ENCODE measurements around the gene PABPC4L. TPM values are rescaled to one million over a fixed set of nuclear protein-coding genes. Genes with fewer than 3 reads are reported as not detected.
"Not testable (repeated sequence)": the region's sequence is repeated elsewhere in the genome, so short reads cannot be mapped to it uniquely, and the experiment has no call there.

The PABPC4L gene
- 10 to 100 TPM in 2 of 10 donors, 1 to 10 TPM in 8; 7.0 to 14.1 (median 8.5) TPM for polyA plus RNA-seq (ENCODE audit: insufficient read length in 10 of 10)
- long read RNA-seq, donor 1, full-length matches to known transcripts = 1 of 1 reads
- long read RNA-seq, donor 1, partial matches to known transcripts = 0 of 1 reads
- long read RNA-seq, donor 1, other reads (novel, unspliced or antisense) = 0 of 1 reads
- long read RNA-seq, donor 2, full-length matches to known transcripts = 1 of 1 reads
- long read RNA-seq, donor 2, partial matches to known transcripts = 0 of 1 reads
- long read RNA-seq, donor 2, other reads (novel, unspliced or antisense) = 0 of 1 reads
- long read RNA-seq, donor 3 = 0 reads
- long read RNA-seq, donor 4 = 0 reads
- long read RNA-seq, donor 5 = 0 reads
- long read RNA-seq, donor 6, full-length matches to known transcripts = 1 of 1 reads
- long read RNA-seq, donor 6, partial matches to known transcripts = 0 of 1 reads
- long read RNA-seq, donor 6, other reads (novel, unspliced or antisense) = 0 of 1 reads
- long read RNA-seq, donor 7 = 0 reads
- long read RNA-seq, donor 8, full-length matches to known transcripts = 2 of 2 reads
- long read RNA-seq, donor 8, partial matches to known transcripts = 0 of 2 reads
- long read RNA-seq, donor 8, other reads (novel, unspliced or antisense) = 0 of 2 reads
- long read RNA-seq, donor 9 = 0 reads

GRCh38 chr4:134201216-134202161, at the start of gene PABPC4L:
Gene PABPC4L, minus strand, starts transcription at chr4:134201789. Its CDS starts 770 bp downstream, at chr4:134201019.
- peak; percentile 80 to 94 (median 87) for DNase-seq

GRCh38 chr4:134251322-134251721, 49.7 kb upstream of the PABPC4L start:
- DNase-seq = no peak

- DNase-seq = no peak
Observed at GRCh38 chr4:134243742-134244713, 42.4 kb upstream of the PABPC4L start.

- DNase-seq = no peak
Observed at GRCh38 chr4:134219043-134219442, 17.5 kb upstream of the PABPC4L start.

DNA sequence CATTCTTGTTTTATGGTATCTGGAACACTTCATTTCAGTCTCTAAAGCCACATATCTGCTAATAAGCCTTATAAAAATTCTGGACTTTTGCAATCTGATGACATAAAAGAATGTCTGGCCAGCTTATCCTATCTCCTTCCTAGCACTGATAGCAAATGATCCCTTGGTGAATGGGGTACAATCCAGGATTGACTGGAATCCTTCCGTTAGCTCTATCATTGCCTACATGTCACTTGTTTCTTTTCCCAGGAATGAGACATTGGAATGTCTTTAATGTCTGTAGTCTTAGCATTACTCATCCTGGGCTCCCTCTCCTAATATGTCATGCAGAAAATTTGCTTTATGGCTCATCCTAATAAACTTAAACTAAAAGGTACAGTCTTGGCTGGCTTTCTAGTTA, 14.8 kb upstream of the PABPC4L start:
- peak in 1 of 3 donors; percentile 54 for DNase-seq

GRCh38 chr4:134215620-134216344, 14.2 kb upstream of the PABPC4L start:
- DNase-seq = no peak

DNA sequence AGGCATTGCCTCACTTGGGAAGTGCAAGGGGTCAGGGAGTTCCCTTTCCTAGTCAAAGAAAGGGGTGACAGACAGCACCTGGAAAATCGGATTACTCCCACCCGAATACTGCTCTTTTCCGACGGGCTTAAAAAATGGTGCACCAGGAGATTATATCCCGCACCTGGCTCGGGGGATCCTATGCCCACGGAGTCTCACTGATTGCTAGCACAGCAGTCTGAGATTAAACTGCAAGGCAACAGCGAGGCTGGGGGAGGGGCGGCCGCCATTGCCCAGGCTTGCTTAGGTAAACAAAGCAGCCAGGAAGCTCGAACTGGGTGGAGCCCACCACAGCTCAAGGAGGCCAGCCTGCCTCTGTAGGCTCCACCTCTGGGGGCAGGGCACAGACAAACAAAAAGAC, 6.4 kb upstream of the PABPC4L start:
- DNase-seq = not testable (repeated sequence)

GRCh38 chr4:134202166-134202956, 772 bp upstream of the PABPC4L start:
- no peak for DNase-seq

DNA sequence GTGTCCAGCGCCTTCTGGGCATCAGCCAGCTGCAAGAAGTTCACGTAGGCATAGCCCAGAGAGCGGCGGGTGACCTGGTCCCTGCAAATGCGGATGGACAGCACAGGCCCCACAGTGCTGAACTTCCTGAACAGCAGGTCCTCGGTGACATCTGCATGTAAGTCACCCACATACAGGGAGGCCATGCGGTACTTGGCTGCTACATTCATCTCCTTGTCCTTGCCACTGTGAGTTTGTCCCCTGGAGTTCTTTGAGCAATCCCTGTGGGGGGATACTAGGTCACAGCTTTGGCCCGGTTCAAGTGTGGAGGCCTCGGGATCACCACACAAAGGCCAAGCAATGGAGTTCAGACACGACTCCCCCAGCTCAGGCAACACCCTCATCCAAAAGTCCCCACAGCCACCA, 776 bp downstream of the PABPC4L start:
- peak in 1 of 3 donors; percentile 36 for DNase-seq

- no peak for DNase-seq
Observed at GRCh38 chr4:134189949-134190348, 11.6 kb downstream of the PABPC4L start.

- DNase-seq = no peak
Observed at GRCh38 chr4:134189480-134189879, 12.1 kb downstream of the PABPC4L start.

- DNase-seq = no peak
Observed at GRCh38 chr4:134178706-134179105, 22.9 kb downstream of the PABPC4L start.

- no peak for DNase-seq
Observed at GRCh38 chr4:134174271-134174670, 27.3 kb downstream of the PABPC4L start.

- DNase-seq = no peak
Observed at GRCh38 chr4:134160211-134160610, 41.4 kb downstream of the PABPC4L start.

DNA sequence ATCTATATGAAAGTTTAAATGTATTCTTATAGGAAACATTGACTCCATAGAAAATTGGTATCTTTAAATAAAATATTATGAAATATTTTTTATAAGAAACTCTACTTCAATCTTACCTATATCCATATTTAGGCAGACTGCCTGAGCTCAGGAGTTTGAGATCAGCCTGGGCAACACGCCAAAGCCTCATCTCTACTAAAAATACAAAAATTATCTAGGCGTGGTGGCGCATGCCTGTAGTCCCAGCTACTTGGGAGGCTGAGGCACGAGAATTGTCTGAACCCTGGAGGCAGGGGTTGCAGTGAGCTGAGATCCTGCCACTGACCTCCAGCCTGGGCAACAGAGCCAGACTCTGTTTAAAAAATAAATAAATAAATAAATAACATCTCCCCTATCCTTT, 47.5 kb downstream of the PABPC4L start:
- DNase-seq = no peak

- DNase-seq = no peak
Observed at GRCh38 chr4:134147941-134148340, 53.6 kb downstream of the PABPC4L start.

Measured in muscle of back (tissue), 13 donors.